K562 (cell line): ENCODE measurements around the gene SLC36A3. TPM values are rescaled to one million over a fixed set of nuclear protein-coding genes. Genes with fewer than 3 reads are reported as not detected.

Experiments
- CBFB ChIP-seq: sonication (generic); formaldehyde crosslinking; IDR thresholded peaks from 2 replicates; pipeline ENCODE4 v1.4.0; 2020; ENCODE audit warnings: mild to moderate bottlenecking, missing genetic modification reagents
- FOXK2 ChIP-seq, 2 experiments: fragments of 450-650 bp; IDR thresholded peaks in 1 of 2; conservative IDR thresholded peaks in 1 of 2; 2 replicates each; pipeline ENCODE4 v1.6.1; 2016; ENCODE audit warnings: low read depth in 2 of 2, mild to moderate bottlenecking in 1 of 2
- JUND ChIP-seq, 2 experiments: IDR thresholded peaks; 2 replicates in 1 of 2; 3 replicates in 1 of 2; pipeline ENCODE4 v1.6.1; 2011; ENCODE audit warnings: borderline replicate concordance in 2 of 2, low read depth in 2 of 2, low read length in 2 of 2, improper control_type of control experiment in 1 of 2, missing biosample characterization in 1 of 2, missing genetic modification characterization in 1 of 2, missing genetic modification reagents in 1 of 2
- RAD21 ChIP-seq, 2 experiments: fragments of 250-450 bp in 1 of 2; fragments of 450-650 bp in 1 of 2; sonication (Bioruptor Pico) in 1 of 2; formaldehyde crosslinking in 1 of 2; IDR thresholded peaks in 1 of 2; conservative IDR thresholded peaks in 1 of 2; 2 replicates each; pipeline versions ENCODE4 v1.4.0 to v1.8.0; 2020 to 2022; ENCODE audit warnings: mild to moderate bottlenecking in 2 of 2, moderate library complexity in 1 of 2
- ZC3H11A ChIP-seq: IDR thresholded peaks from 2 replicates; pipeline ENCODE4 v1.6.1; 2012; ENCODE audit warnings: low read depth, low read length, improper control_type of control experiment
- ZNF134 ChIP-seq: fragments of 250-450 bp; sonication (Bioruptor Pico); conservative IDR thresholded peaks from 2 replicates; pipeline ENCODE4 v1.4.0; 2020
- polyA plus RNA-seq, 8 experiments: library from polyadenylated mRNA; depleted of rRNA in 4 of 8; stranded (reverse) in 5 of 8; unstranded in 3 of 8; fragments of >200 nt; fragmentation: Nextera tagmentation in 2 of 8; fragmentation: Illumina TruSeq in 1 of 8; extraction: Ambion mirVana in 2 of 8; extraction: Trizol in 1 of 8; gene quantifications; 2 replicates each; pipeline versions ENCODE4 v1.2.1 to v1.2.3, GENCODE V29; 2011 to 2014; ENCODE audit warnings: inconsistent platforms in 1 of 8, missing spikeins in 1 of 8
- total RNA-seq, 7 experiments: library from RNA; depleted of rRNA in 6 of 7; stranded (reverse); fragments of >200 nt in 6 of 7; fragmentation: Illumina TruSeq in 2 of 7; extraction: Trizol in 2 of 7; gene quantifications; 2 replicates each; pipeline versions ENCODE4 v1.2.1 to v1.2.3, GENCODE V29; 2011 to 2021; ENCODE audit warnings: low replicate concordance in 1 of 7
- TF ChIP-seq, protein P1 (sequence below): fragments of 250-450 bp; sonication (Bioruptor Pico); IDR thresholded peaks from 2 replicates; pipeline ENCODE4 v1.4.0; 2020; ENCODE audit warnings: borderline replicate concordance
- TF ChIP-seq, protein P2 (sequence below), 2 experiments: fragments of 450-650 bp in 1 of 2; sonication (generic) in 1 of 2; formaldehyde crosslinking in 1 of 2; IDR thresholded peaks in 1 of 2; conservative IDR thresholded peaks in 1 of 2; 2 replicates each; pipeline versions ENCODE4 v1.6.1 to v1.8.1; 2016 to 2023; ENCODE audit warnings: mild to moderate bottlenecking in 2 of 2, moderate library complexity in 2 of 2, inconsistent platforms in 1 of 2, missing genetic modification reagents in 1 of 2
- TF ChIP-seq, protein P3 (sequence below): IDR thresholded peaks from 2 replicates; pipeline ENCODE4 v1.6.1; 2011; ENCODE audit warnings: borderline replicate concordance, low read depth, mild to moderate bottlenecking, moderate library complexity, low read length; ENCODE audit not compliant: insufficient read depth, poor library complexity, severe bottlenecking
- TF ChIP-seq, protein P4 (sequence below), 3 experiments: IDR thresholded peaks in 2 of 3; conservative IDR thresholded peaks in 1 of 3; 2 replicates each; pipeline ENCODE4 v1.5.1; 2011 to 2012; ENCODE audit warnings: low read length in 3 of 3, mild to moderate bottlenecking in 3 of 3, control low read depth in 2 of 3, improper control_type of control experiment in 1 of 3, inconsistent platforms in 1 of 3, low read depth in 1 of 3, mixed read lengths in 1 of 3, moderate library complexity in 1 of 3; ENCODE audit not compliant: insufficient read depth in 2 of 3

The SLC36A3 gene
- total and polyA plus RNA-seq, 9 of the 15 experiments (the other 6 are each of a cell fraction or from before 2014, with no cell fraction given), result not detected

DNA sequence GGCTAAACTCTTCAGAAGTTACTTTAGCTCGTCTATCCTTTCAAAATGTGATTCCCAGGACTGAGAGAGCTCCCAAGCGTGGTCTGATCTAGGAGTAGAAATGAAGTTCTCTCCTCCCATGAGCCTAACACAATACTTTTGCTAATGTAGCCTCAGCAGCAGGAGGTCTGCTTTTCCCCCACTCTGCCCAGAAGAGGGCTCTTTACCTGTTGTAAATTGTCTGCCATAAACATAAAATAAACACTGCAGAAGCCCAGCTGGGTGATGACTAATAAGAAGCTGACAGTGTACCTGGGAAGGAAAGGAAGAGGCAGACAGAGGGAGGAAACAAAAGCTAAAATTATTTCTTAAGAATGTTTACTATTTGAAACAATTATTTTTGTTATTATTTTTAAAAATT is 15.4 kb downstream of the SLC36A3 start (continued):
- TF ChIP-seq RAD21 (CRISPR knock-in tag; conservative IDR thresholded peaks at IDR 0.05 in 1 of 2, IDR thresholded peaks at IDR 0.05 in 1 of 2), result peak in 1 of 2 experiments; percentile 28; a peak in 2 of 4 replicates
- TF ChIP-seq, protein P1, sequence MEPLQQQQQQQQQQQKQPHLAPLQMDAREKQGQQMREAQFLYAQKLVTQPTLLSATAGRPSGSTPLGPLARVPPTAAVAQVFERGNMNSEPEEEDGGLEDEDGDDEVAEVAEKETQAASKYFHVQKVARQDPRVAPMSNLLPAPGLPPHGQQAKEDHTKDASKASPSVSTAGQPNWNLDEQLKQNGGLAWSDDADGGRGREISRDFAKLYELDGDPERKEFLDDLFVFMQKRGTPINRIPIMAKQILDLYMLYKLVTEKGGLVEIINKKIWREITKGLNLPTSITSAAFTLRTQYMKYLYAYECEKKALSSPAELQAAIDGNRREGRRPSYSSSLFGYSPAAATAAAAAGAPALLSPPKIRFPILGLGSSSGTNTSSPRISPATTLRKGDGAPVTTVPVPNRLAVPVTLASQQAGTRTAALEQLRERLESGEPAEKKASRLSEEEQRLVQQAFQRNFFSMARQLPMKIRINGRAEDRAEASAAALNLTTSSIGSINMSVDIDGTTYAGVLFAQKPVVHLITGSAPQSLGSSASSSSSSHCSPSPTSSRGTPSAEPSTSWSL (CRISPR knock-in tag), result no peak
- 0 out of 2 replicates have a peak, but pooled peaks have one; percentile 28 for TF ChIP-seq JUND (IDR thresholded peaks at IDR 0.05; ENCODE audit: borderline replicate concordance, low read depth, low read length)
- no peak; the same call in 2 of the 3 replicates for TF ChIP-seq JUND (tag; IDR thresholded peaks at IDR 0.05; ENCODE audit: borderline replicate concordance, low read depth, low read length)
- TF ChIP-seq, protein P2, sequence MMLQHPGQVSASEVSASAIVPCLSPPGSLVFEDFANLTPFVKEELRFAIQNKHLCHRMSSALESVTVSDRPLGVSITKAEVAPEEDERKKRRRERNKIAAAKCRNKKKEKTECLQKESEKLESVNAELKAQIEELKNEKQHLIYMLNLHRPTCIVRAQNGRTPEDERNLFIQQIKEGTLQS (IDR thresholded peaks at IDR 0.05), result peak; percentile 42; the same call in 1 of the 2 replicates
- TF ChIP-seq, protein P2 (CRISPR knock-in tag; conservative IDR thresholded peaks at IDR 0.05), result no peak
- TF ChIP-seq ZC3H11A, result no peak
- TF ChIP-seq, protein P3, sequence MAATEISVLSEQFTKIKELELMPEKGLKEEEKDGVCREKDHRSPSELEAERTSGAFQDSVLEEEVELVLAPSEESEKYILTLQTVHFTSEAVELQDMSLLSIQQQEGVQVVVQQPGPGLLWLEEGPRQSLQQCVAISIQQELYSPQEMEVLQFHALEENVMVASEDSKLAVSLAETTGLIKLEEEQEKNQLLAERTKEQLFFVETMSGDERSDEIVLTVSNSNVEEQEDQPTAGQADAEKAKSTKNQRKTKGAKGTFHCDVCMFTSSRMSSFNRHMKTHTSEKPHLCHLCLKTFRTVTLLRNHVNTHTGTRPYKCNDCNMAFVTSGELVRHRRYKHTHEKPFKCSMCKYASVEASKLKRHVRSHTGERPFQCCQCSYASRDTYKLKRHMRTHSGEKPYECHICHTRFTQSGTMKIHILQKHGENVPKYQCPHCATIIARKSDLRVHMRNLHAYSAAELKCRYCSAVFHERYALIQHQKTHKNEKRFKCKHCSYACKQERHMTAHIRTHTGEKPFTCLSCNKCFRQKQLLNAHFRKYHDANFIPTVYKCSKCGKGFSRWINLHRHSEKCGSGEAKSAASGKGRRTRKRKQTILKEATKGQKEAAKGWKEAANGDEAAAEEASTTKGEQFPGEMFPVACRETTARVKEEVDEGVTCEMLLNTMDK, result peak; percentile 59
- TF ChIP-seq, protein P4, sequence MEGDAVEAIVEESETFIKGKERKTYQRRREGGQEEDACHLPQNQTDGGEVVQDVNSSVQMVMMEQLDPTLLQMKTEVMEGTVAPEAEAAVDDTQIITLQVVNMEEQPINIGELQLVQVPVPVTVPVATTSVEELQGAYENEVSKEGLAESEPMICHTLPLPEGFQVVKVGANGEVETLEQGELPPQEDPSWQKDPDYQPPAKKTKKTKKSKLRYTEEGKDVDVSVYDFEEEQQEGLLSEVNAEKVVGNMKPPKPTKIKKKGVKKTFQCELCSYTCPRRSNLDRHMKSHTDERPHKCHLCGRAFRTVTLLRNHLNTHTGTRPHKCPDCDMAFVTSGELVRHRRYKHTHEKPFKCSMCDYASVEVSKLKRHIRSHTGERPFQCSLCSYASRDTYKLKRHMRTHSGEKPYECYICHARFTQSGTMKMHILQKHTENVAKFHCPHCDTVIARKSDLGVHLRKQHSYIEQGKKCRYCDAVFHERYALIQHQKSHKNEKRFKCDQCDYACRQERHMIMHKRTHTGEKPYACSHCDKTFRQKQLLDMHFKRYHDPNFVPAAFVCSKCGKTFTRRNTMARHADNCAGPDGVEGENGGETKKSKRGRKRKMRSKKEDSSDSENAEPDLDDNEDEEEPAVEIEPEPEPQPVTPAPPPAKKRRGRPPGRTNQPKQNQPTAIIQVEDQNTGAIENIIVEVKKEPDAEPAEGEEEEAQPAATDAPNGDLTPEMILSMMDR (IDR thresholded peaks at IDR 0.05 in 2 of 3, conservative IDR thresholded peaks at IDR 0.05 in 1 of 3; ENCODE audit: insufficient read depth in 2 of 3, low read depth in 1 of 3, low read length in 3 of 3), result peak in 2 of 3 experiments; percentile 21 to 24; a peak in 1 of 6 replicates
- peak in 1 of 2 experiments; percentile 22; a peak in 1 of 4 replicates for TF ChIP-seq FOXK2 (conservative IDR thresholded peaks at IDR 0.05 in 1 of 2, IDR thresholded peaks at IDR 0.05 in 1 of 2; ENCODE audit: low read depth in 2 of 2)
- no peak for TF ChIP-seq ZNF134 (CRISPR knock-in tag)
- no peak for TF ChIP-seq CBFB (CRISPR knock-in tag)
